HG03439 (cell line): Measurements from ENCODE around the gene KRTAP10-5.
"Not testable (repeated sequence)": the region's sequence is repeated elsewhere in the genome, so short reads cannot be mapped to it uniquely, and the experiment has no call there.

Experiments
- ATAC-seq: cut with Tn5 transposase; IDR thresholded peaks from one replicate; pipeline ENCODE4 v1.9.1; 2021; ENCODE audit warnings: mild to moderate bottlenecking, moderate library complexity; ENCODE audit not compliant: unreplicated experiment

KRTAP10-5 gene

DNA sequence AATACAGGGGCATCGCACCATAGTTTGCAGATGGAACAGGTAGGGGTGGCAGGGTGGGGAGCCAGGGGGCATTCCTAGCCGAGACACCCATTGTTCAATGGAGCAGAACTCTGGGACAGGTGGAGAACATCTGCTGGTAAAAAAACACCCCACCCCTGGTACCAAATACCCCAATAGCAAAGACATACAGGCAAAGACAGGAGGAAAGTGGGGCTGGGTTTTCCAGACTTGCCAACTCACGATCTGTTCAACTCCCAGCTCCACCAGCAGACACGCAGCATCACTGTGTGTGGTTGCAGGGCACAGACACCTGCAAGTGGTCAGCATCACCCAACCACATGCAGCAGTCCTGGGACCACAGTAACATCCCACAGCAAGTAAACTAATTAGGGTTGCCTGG lies 31.1 kb upstream of the KRTAP10-5 start:
- no peak for ATAC-seq

DNA sequence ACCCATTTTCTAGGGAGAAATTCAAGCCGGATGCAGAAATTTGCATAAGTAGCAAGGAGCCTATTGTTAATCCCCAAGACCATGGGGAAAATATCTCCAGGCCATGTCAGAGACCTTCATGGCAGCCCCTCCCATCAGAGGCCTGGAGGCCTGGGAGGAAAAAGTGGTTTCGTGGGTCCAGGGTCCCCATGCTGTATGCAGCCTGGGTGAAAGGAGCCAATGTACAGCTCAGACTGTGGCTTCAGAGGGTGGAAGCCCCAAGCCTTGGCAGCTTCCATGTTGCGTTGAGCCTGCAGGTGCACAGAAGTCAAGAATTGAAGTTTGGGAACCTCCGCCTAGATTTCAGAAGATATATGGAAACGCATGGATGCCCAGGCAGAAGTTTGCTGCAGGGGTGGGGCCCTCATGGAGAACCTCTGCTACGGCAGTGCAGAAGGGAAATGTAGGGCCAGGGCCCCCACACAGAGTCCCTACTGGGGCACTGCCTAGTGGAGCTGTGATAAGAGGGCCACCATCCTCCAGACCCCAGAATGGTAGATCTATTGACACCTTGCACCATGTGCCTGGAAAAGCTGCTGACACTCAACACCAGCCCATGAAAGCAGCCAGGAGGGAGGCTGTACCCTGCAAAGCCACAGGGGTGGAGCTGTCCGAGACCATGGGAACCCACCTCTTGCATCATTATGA lies 29.9 kb upstream of the KRTAP10-5 start:
- not testable (repeated sequence) for ATAC-seq

DNA sequence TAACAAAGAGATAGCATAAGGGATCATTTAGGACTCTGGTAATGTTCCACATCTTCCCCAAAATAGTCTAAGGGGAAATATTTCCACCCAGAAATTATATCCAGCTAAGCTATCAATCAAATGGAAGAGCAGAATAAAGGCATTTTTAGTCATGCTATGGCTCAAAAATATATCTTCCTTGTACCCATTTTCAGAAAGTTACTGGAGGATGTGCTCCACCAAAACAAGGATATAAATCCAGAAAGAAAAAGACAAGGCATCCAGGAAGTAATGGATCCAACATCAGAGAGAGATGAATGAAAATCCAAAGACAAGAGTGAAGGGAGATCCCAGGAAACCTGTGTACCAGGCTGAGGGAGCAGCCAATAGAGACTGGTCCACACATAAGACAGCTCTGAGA lies 28.8 kb upstream of the KRTAP10-5 start:
- ATAC-seq = no peak

DNA sequence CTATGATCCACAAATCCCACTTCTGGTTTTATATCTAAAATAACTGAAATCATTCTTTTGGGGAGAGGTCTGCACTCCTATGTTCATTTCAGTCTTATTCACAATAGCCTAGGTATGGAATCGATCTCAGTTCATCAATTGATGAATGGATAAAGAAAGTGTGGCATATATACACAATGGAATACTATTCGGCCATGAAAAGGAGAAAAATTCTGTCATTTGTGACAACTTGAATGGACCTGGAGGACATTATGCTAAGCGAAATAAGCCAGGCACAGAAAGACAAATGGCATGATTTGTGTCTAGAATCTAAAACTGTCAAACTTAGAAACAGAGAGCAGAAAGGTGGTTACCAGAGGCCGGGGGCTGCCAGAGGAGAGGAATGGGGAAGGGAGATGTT lies 26.1 kb upstream of the KRTAP10-5 start:
- no peak for ATAC-seq

DNA sequence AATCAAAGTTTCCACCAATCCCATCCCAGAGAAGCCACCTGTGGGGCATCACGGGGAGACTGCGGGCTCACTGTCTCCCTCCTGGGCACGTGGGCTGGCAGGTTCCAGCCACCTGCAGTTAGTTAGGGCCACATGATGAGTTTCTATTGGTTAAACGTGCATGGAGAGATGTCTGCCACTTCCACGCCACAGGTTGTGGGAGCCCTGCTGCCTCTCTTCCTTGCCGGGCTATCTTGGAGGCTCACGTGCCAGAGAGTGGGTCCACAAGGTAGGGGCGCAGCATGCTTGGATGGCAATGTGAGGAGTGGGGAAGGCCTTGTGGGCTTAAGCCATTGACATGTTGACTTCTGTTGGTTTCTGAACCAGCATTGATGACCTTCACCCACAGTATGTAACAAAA lies 23.5 kb upstream of the KRTAP10-5 start:
- no peak for ATAC-seq

DNA sequence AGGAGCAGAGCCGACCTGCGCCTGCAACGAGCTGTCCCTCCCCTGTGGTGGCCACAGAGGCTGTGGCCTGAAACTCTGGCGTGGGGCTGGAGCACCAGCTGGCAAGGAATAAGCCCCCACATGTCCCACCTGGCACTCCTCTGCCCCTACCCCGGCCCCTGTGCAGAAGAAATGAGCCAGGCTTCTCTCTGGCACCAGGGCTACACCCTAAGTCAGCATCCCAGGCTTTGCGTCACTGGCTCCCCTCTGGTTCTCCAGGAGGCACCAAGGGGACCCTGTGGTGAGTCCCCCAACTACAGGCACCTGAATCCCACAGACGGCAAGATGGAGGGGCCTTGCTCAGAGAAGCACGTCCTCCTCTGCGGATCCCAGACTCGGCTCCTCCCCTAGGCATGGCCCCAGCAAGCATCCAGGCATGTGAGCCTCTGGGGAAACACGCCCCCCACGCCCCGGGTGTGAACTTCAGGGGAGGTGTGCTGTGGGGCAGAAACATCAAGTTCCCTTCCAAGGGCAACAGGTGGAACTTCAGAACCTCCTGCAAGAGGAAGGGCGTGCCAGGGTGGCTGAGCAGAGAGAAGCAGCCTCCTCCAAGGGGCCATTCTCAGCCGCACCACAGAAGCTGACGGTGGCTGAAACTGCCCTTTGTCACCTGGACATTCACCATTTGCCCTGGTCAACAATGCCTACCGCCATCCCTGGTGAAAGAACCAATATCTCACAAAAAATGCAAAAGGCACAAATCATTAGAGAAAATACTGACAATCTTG lies 22.9 kb upstream of the KRTAP10-5 start:
- ATAC-seq = no peak

DNA sequence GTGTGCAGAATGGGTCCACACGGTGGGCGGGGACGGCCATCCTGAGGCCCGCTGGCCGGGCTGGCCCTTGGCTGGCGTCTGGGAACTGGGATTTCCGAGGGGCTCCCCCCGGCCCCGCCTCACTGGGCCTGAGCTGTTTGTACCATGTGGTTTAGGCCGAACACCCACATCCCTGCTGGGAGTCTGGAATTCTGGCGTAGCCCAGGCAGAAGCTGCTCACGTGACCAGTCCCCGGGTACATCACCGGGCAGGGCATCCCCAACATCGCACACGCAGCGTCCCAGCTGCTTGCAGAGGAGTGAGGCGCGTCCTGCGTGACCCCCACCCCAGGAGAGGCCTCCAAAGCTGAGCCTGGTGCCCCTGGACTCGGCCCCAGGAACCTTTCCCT lies 22.1 kb upstream of the KRTAP10-5 start:
- no peak for ATAC-seq

DNA sequence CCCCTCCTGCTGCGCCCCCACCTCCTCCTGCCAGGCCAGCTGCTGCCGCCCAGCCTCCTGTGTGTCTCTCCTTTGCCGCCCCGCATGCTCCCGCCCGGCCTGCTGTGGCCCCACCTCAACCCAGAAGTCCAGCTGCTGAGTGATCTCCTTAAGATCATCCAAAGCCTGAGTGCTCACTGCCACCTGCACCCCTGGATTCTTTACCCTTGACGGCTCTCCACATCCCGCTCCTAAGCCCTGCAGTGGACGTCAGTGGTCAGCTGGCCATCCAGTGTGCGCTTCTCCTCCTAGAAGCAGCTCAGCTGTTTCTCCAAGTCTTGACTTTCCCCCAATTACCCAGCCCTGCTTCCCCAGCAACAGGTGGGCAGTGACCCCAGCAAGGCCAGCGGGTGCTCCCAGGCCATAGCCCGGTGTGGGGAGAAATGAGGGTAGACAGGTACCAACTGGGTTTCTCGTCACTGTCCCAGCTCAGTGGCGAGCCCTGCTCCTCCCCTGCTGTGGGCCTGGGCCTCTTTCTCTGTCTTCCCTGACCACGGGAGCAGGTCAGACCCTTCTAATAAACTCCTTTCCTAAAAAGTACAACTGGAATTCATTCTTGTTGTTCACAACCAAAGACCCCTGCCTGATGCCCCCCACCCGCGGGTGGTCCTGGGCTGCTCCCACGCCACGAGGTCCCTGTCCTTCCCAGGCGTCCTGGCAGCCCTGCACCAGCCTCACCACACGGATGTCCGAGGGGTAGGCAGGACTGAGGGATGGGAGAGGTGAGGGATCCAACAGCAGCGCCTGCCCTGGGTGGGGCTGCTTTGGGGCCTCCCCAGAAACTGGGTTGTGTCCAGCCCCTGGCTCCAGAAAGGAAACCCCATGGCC lies 21.4 kb upstream of the KRTAP10-5 start:
- no peak for ATAC-seq

DNA sequence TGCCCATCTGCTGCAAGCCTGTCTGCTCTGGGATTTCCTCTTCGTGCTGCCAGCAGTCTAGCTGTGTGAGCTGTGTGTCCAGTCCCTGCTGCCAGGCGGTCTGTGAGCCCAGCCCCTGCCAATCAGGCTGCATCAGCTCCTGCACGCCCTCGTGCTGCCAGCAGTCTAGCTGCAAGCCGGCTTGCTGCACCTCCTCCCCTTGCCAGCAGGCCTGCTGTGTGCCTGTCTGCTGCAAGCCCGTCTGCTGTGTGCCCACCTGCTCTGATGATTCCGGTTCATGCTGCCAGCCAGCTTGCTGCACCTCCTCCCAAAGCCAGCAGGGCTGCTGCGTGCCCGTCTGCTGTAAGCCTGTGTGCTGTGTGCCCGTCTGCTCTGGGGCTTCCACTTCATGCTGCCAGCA lies 20.7 kb upstream of the KRTAP10-5 start:
- ATAC-seq = not testable (repeated sequence)

DNA sequence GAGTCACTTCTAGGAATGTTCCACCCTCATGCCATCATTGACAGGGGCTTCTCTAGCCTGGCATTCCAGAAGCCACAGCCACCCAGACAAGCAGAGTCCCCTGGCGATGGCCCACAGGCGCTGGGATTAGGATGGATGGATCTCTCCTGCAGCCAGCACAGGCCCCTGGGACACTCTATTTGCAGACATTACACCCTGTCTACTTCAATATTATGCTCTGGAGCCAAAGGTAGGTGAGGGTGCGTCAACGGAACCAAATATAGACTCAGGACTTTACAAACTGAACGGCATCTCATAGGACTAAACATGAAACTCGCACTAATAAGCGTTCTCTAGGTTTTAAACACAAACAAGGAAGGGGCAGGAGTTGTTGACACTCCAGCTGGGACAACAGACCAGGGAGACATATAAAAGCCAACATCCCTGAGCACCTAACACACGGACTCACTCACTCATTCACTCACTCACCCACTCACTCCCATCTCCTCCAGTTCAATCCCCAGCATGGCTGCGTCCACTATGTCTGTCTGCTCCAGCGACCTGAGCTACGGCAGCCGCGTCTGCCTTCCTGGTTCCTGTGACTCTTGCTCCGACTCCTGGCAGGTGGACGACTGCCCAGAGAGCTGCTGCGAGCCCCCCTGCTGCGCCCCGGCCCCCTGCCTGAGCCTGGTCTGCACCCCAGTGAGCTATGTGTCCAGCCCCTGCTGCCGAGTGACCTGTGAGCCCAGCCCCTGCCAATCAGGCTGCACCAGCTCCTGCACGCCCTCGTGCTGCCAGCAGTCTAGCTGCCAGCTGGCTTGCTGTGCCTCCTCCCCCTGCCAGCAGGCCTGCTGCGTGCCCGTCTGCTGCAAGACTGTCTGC lies 19.9 kb upstream of the KRTAP10-5 start, which contains the start of gene KRTAP10-7:
KRTAP10-7 (plus strand) TSS at position 480 of the 861 bp plus-strand sequence; CDS start at position 505, 25 bp downstream.
- ATAC-seq = not testable (repeated sequence)

DNA sequence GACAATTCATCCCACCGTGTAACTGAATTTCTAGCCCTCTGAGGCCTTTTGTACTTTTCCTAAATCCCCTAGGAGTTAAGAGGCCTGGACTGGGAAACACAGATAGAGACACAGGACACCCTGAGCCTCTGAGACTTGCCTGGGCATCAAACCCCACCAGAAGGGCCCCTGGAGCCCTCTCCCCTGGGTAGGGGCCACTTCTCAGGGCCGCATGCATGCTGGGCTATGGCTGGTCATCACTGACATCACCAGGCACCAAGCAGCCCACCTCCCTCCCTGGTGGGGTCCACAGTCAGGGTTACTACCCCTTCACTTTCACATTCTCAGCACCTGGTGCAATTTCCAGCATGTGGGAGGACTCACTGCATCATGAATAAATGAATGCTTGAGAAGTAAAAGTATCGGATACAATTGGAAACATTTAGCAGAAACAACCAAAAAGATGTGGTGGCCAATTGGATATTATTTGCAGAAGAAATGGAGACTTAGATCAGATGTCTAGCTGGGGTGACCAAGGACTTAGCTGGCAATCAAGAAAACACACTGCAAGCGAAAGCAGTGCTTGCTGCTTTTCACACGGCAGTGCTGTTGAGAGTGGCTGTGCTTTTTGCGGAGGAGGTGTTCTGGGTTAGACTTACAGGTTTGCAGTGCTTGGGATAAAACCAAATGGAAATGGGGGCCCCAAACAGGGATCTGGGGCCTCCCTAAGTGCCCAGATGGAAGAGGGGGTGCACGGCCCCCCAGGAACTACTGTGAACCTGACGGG lies 19.0 kb upstream of the KRTAP10-5 start:
- no peak for ATAC-seq

DNA sequence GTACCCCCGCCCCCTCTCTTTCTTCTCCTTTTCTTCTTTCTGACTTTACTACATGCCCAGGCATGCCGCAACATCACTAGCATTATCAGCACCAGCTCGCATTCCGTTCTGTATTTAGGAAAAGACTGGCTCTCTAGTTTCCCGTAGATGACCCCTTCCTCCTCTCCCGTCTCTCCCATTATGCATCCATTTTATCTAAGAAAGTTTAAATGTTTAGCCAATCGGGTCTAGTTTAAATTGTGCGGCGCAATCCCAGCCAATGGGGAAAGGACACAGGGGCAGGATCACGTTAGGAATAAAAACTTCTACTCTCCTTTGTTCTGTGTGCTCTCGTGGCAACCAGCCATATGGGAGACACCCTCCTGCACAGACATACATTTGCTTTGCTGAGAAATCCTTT lies 17.7 kb upstream of the KRTAP10-5 start:
- no peak for ATAC-seq

DNA sequence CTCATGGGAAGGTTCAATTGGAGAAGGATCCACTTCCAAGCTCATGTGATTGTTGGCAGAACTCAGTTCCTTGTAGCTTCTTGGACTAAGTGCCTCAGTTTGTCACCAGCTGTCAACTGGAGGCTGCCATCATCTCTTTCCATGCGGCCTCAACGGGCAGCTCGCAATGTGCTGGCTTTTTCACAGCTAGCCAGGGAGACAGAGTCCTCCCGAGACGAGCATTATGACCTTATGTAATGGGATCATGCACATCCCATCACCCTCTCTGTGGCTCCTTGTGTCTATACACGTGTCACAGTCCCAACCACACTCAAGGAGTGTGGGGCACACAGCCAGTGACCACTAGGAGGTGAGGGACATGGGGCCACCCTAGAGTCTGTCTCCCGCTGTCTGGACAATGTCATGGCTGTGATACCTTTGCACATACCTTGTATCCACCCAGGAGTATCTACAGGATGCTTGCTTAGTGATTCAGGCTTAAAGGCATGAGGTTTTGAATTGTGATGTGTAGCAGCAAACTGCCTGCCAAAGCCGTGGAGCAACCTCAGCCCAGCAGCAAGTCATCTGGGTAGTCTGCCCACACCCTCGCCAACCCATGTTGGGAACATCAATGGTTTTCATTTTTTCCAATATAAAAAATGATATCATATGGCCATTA lies 15.8 kb upstream of the KRTAP10-5 start:
- ATAC-seq = no peak

DNA sequence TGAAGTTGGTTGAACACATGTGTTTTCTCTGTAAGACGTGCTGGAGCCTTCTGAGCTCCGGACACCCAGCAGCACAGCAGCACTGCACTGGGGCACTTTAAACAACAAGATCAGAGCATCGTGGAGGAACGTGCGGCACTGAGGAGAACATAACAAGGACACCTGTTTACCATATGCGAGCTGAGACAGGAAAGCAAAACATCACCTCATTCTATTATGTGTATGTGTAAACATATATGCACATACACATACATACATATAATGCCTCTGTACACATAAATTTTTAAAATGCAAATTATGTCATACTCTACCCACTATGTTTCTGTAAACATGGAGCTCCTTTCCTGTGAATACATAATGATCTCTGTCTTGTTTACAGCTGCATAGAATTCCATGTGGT lies 15.1 kb upstream of the KRTAP10-5 start:
- no peak for ATAC-seq

DNA sequence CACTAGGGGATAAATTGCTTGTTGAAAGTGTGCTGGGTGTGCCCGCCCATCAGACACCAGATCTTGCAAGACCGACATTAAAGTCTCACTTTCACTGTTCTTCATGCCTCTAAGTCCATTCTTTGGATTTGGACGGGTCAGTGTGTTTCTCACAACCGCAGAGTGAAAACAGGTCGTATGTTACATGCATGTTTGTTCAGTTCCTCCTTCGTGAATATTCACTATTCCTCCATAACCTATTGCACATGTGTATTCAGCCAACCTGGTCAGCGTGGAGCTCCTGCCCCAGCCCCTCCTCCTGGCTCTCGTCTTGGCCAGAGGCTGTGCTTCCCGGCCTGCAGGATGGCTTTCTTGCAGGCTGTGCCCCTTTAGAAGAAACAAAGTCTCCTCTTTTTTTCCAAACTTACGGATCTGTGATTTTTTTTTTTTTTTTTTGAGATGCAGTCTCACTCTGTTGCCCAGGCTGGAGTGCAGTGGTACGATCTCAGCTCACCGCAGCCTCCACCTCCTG lies 14.1 kb upstream of the KRTAP10-5 start:
- no peak for ATAC-seq

DNA sequence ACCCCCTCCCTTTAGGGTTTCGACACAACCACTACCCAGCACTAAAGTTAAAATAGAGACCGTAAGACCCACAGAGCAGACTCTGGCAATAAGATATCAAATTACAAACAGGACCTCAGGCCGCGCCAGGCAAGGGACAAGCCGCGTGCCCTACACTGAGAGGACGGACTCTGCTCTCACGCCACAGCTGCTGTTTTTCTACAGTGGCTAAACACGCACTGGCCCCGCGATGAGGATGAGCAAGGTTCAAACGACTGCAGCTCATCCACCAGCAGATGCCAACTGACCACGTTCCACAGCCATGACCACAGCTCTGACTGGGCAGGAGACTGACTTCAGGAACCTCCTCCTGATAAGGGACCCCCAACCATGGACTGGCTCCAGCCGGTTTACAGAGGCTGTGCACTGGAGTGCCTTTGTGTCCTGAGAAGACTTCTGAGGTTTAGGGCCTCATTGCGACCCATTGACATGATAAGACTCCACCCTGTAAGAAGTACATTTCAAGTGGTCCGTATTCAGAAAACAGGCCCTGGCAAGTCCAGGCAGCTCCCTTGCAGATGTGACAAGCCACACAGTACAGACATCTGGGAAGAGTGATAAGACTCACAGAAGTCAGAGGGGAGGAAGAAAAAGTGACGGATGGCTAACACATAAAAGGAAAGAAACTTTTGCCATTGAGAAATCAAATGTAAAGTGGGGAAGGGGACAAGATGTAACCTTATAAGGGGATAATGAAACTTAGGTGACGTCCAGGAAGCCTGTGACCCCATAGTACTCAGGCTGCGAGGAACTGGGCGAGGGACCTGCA lies 13.4 kb upstream of the KRTAP10-5 start:
- no peak for ATAC-seq

DNA sequence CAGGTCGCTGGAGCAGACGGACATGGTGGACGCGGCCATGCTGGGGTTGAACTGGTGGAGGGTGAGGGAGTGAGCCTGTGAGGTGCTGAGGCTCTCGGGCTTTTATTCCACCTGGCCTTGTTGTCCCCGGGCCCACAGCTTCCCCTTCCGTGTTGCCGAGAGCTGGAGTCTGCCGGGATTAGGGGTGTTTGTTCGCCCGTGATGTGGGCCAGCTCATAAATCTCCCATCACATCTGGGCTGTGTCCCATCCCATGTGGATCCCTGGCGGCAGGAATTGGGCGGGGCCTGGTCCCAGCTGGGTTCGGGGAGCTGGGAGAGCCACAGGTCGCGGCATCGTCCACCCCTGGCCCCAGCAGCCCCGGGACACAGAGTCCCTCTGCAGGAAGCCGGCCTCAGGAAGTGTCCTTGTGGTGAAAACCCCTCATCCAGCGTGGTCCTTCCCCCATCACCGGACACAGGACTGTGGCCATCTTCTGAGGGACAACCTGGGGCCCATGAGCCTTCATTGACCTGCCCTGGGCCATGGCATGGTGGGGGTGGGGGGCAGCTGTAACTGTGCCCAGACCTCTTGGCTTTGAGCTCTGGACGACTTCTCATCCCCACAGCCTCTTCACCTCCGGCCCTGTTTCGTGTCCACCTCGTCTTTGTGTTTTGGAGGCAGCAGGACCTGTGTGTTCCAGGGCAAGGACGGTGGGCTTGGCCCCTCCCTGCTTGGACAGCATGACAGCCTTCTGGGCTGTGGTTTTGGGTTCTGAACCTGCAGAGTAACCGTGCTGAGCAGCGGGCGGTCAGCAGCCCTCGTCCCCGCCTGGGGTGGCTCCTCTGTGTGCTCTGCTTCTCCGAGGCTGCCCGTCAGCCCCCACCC lies 12.3 kb upstream of the KRTAP10-5 start, which contains the start of gene KRTAP10-6:
KRTAP10-6 (minus strand) TSS at position 60 of the 866 bp plus-strand sequence; CDS start at position 39, 21 bp downstream.
- ATAC-seq = no peak
